Keratinocyte (primary cell): ENCODE data around the gene GABRE.

Experiments used
- CTCF ChIP-seq, 3 experiments: IDR thresholded peaks in 1 of 3; conservative IDR thresholded peaks in 1 of 3; optimal IDR thresholded peaks in 1 of 3; 2 replicates in 2 of 3; 3 replicates in 1 of 3; pipeline versions ENCODE3 to v1.5.1; 2011; ENCODE audit warnings: low read length in 3 of 3, mild to moderate bottlenecking in 3 of 3, moderate library complexity in 2 of 3, control low read depth in 1 of 3, inconsistent platforms in 1 of 3; ENCODE audit not compliant: insufficient read depth in 2 of 3; ENCODE audit errors: extremely low read depth in 1 of 3
- EZH2 ChIP-seq: IDR thresholded peaks from one replicate; pipeline ENCODE4 v1.6.1; 2012; ENCODE audit warnings: inconsistent platforms, mild to moderate bottlenecking, low read length, moderate library complexity

DNA sequence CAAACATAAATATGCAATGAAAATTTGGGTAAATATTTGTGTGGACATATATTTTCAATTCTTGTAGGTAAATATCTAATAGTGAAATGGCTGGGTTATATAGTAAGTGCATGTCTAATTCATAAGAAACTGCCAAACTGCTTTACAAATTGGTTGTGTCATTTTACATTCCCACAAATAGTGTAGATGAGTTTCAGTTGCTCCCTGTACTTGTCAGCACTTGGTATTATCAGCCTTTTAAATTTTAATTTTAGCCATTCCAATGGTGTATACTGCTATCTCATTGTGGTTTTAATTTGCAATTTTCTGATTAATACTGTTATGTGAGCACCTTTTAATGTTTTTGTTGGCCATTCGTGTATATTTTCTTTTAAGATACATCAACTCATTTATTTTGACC lies 23.1 kb upstream of the GABRE start:
- TF ChIP-seq CTCF (optimal IDR thresholded peaks at IDR 0.05 in 1 of 3, IDR thresholded peaks at IDR 0.05 in 1 of 3, conservative IDR thresholded peaks at IDR 0.05 in 1 of 3; ENCODE audit: extremely low read depth in 1 of 3, insufficient read depth in 2 of 3, low read length in 3 of 3) (no peak), EZH2 (no peak)
